Activated CD4-positive, alpha-beta T cell treated with anti-CD3 and anti-CD28 coated beads for 36 hours (primary cell): ENCODE data around the gene PPP6R3. TPM values are rescaled to one million over a fixed set of nuclear protein-coding genes. Genes with fewer than 3 reads are reported as not detected.

Experiments used
- ATAC-seq: fragments of 200-7000 bp; cut with Tn5 transposase; one replicate; pipeline ENCODE4 v1.10.0; 2021; ENCODE audit warnings: mild to moderate bottlenecking, moderate library complexity
- CTCF ChIA-PET: fragments of 350-600 bp; sonication (Branson Sonifier 250); formaldehyde crosslinking; loops from one replicate; lab custom pipeline; 2021; ENCODE audit warnings: antibody characterized with exemption; lab: Charles Lee
- POLR2A ChIA-PET: fragments of 350-600 bp; sonication (Branson Sonifier 250); formaldehyde crosslinking; loops from one replicate; lab custom pipeline; 2021; ENCODE audit warnings: antibody characterized with exemption, inconsistent platforms; lab: Charles Lee
- DNase-seq: peaks from one replicate; pipeline ENCODE4 v3.0.0-alpha.2; 2020
- H3K27ac Mint-ChIP-seq: one replicate; pipeline ENCODE4 v1.8.0; 2021; ENCODE audit warnings: mixed read lengths
- H3K27me3 Mint-ChIP-seq: one replicate; pipeline ENCODE4 v1.8.0; 2021; ENCODE audit warnings: mixed read lengths
- H3K36me3 Mint-ChIP-seq: one replicate; pipeline ENCODE4 v1.8.0; 2021; ENCODE audit warnings: low read depth, mixed read lengths
- H3K4me1 Mint-ChIP-seq: one replicate; pipeline ENCODE4 v1.8.0; 2021; ENCODE audit warnings: mixed read lengths
- H3K4me3 Mint-ChIP-seq: one replicate; pipeline ENCODE4 v1.8.0; 2021; ENCODE audit warnings: mild to moderate bottlenecking, moderate library complexity, mixed read lengths
- H3K9me3 Mint-ChIP-seq: one replicate; pipeline ENCODE4 v1.8.0; 2021; ENCODE audit warnings: low read depth, mixed read lengths
- intact Hi-C, 2 experiments: fragments of 100-400 bp; cut with DNase I in 1 of 2; cut with micrococcal nuclease in 1 of 2; formaldehyde crosslinking; loops; one replicate each; pipeline versions ENCODE4 v1.14.2 to v1.15.1; 2022 to 2024; cut with DNase I, micrococcal nuclease
- total RNA-seq, 2 experiments: library from RNA; stranded (reverse); gene quantifications; one replicate each; pipeline ENCODE4 v1.2.3, GENCODE V29; 2021

Gene PPP6R3
- total RNA-seq, 2 experiments from 2014 or later, result 110 to 126 TPM

DNA sequence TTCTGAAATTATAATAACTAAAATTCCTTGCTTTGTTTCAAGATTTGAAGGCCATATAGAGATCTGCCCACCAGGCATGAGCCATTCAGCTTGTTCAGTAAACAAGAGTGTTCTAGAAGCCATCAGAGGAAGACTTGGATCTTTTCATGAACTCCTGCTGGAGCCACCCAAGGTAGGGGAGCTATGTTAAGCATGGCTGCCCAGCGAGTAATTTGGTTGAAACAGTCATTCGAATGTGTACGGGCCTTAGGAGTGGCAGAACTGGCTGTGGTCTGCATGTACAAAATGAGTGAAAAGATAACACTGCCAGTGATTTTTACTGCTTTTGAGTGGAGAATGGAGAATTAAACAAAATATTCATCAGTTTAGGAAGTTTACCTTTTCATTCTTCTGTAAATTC, 103.7 kb downstream of the PPP6R3 start:
- Mint-ChIP-seq H3K4me3 (no peak overlapping the region), H3K9me3 (no peaks in the 10 kb centered on the region), H3K27ac (no peak overlapping the region), H3K36me3 (peaks cover 46% of the 10 kb centered on the region), H3K27me3 (no peaks in the 10 kb centered on the region), H3K4me1 (peaks cover 31% of the 10 kb centered on the region)
- ChIA-PET POLR2A (no interaction called here), CTCF (interaction anchor here (0.6 to 2.4 kb wide), 3 partner anchors 20 to 1606 kb away, joined by 3 to 8 read pairs (median 3); no protein-coding TSS in a partner anchor)
- ATAC-seq (no peak), DNase-seq (no peak)
- intact Hi-C loops, result no loop called here

DNA sequence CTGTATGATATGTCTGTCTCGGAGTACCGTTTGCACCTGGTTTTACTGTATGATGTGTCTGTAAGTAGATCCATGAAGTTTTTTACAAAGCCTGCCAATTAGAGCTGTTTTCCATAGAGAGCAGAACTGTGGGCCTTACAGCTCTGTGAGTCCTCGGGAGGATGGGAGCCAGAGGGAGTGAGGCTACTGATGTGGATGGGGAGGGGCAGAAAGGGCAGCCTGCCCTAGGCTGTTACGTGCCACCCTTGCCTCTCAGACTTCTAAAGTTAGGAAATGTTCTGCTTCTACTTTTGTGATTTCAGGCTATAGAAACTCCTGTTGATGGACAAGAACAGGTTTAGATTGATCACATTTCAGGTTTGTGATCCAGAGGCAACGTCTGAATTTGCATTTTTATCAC, 105.2 kb downstream of the PPP6R3 start:
- H3K36me3 Mint-ChIP-seq, result peaks cover 55% of the 10 kb centered on the region
- peaks cover 37% of the 10 kb centered on the region for H3K4me1 Mint-ChIP-seq
- ChIA-PET POLR2A (no interaction called here), CTCF (interaction anchor here (1.2 kb wide), 1 partner anchor 18 kb away, joined by 3 read pairs; no protein-coding TSS in a partner anchor)
- intact Hi-C loops, result no loop called here
- H3K27me3 Mint-ChIP-seq, result no peaks in the 10 kb centered on the region
- no peak for ATAC-seq
- no peak overlapping the region for H3K4me3 Mint-ChIP-seq
- peak overlapping the region; percentile 57 for H3K27ac Mint-ChIP-seq
- H3K9me3 Mint-ChIP-seq, result no peaks in the 10 kb centered on the region
- no peak for DNase-seq

DNA sequence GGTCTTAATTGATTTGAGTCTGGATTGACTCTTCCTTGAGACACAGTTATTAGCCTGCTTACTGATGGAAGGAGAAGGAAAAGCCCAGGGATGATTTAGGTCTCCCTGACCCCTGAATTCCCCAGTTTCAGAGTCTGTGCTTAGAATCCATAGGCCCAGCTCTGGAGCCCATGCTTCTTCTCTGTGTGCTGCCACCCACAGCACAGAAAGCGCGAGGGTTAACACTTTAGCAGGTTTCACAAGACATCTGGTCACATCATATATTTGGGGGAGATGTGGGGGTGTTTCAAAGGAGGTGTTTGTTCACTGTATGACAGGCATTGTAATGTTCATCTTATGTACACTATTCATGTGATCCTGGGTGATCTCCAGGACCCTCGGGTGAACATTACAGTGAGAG, 107.0 kb downstream of the PPP6R3 start:
- Mint-ChIP-seq H3K9me3 (no peaks in the 10 kb centered on the region), H3K27me3 (no peaks in the 10 kb centered on the region), H3K27ac (no peak overlapping the region), H3K4me1 (peaks cover 33% of the 10 kb centered on the region), H3K4me3 (no peak overlapping the region), H3K36me3 (peaks cover 56% of the 10 kb centered on the region)
- intact Hi-C loops, result no loop called here
- POLR2A ChIA-PET, result no interaction called here
- ATAC-seq (no peak), DNase-seq (no peak)
- CTCF ChIA-PET, result no interaction called here

DNA sequence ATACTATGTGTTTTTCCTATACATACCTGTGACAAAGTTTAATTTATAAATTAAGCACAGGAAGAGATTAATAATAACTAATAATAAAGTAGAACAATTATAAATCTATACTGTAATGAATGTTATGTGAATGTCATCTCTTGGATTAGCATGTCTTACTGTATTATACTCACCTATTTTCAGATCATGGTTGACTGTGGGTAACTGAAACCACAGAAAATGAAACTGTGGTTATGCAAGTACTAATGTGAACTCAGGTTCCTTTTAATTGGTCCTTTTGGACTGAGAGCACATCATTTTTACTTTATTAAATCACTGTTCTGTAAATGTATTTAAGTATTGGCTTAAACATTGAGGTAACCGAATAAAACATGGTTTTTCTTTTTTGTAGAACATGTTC, 108.8 kb downstream of the PPP6R3 start:
- H3K27me3 Mint-ChIP-seq, result no peaks in the 10 kb centered on the region

DNA sequence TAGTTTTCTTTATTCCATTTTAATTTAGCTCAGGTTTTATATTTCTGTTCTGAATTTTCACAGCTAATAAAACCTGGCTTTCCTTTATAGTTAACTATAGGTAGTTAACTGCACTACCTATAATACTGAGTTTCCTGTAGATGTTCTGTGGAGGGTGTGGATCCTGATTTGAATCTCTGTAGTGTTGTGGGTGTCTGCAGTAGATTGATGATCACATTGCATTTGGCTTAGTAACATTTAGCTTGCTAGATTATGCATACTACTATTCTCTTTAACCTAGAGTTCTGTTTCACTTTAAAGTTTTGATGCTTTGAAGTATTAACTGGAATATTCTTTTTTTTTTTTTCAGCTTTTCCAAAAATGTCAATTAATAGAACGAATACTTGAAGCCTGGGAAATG, 110.1 kb downstream of the PPP6R3 start:
- H3K4me3 Mint-ChIP-seq, result no peak overlapping the region
- ChIA-PET CTCF (interaction anchor here (1.2 to 2.4 kb wide), 2 partner anchors 8 to 13 kb away, joined by 3 to 17 read pairs; no protein-coding TSS in a partner anchor), POLR2A (no interaction called here)
- H3K9me3 Mint-ChIP-seq, result no peaks in the 10 kb centered on the region
- no peak for DNase-seq
- intact Hi-C loops, result no loop called here
- ATAC-seq, result no peak
- H3K4me1 Mint-ChIP-seq, result peaks cover 35% of the 10 kb centered on the region
- peaks cover 52% of the 10 kb centered on the region for H3K36me3 Mint-ChIP-seq
- no peak overlapping the region for H3K27ac Mint-ChIP-seq
- H3K27me3 Mint-ChIP-seq, result no peaks in the 10 kb centered on the region

More for the DNA sequence above, 108.8 kb downstream of the PPP6R3 start:
- Mint-ChIP-seq H3K4me1 (peaks cover 29% of the 10 kb centered on the region), H3K4me3 (no peak overlapping the region), H3K9me3 (no peaks in the 10 kb centered on the region), H3K27ac (no peak overlapping the region), H3K36me3 (peaks cover 60% of the 10 kb centered on the region)
- CTCF ChIA-PET, result interaction anchor here (0.6 kb wide), 1 partner anchor 90 kb away, joined by 3 read pairs; no protein-coding TSS in a partner anchor
- intact Hi-C loops, result no loop called here
- DNase-seq (no peak), ATAC-seq (no peak)
- POLR2A ChIA-PET, result no interaction called here

DNA sequence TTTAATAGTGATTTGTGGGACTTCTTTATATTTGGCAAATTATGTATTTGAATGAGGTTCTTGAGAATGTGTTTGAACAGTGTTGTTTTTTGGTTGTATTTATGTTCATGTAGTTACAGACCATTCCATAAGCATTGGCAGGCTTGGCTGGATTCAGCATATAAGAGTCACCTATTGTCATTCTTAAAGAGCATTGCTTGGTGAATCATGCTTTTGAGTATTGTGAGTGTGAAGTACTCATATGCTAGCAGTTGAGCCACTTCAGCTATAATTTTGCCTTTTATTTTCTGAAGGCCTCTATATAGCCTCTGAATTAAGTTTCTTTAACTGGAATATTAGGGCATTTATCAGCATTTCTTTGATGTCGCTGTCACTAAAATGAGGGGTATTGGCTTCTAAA, 113.8 kb downstream of the PPP6R3 start:
- Mint-ChIP-seq H3K36me3 (peaks cover 53% of the 10 kb centered on the region), H3K27me3 (no peaks in the 10 kb centered on the region), H3K9me3 (no peaks in the 10 kb centered on the region), H3K4me3 (no peak overlapping the region), H3K4me1 (peaks cover 19% of the 10 kb centered on the region), H3K27ac (no peak overlapping the region)
- no peak for DNase-seq
- ChIA-PET POLR2A (no interaction called here), CTCF (interaction anchor here (0.8 to 3.4 kb wide), 2 partner anchors 10 to 75 kb away, joined by 3 to 16 read pairs; no protein-coding TSS in a partner anchor)
- intact Hi-C loops, result no loop called here
- no peak for ATAC-seq

DNA sequence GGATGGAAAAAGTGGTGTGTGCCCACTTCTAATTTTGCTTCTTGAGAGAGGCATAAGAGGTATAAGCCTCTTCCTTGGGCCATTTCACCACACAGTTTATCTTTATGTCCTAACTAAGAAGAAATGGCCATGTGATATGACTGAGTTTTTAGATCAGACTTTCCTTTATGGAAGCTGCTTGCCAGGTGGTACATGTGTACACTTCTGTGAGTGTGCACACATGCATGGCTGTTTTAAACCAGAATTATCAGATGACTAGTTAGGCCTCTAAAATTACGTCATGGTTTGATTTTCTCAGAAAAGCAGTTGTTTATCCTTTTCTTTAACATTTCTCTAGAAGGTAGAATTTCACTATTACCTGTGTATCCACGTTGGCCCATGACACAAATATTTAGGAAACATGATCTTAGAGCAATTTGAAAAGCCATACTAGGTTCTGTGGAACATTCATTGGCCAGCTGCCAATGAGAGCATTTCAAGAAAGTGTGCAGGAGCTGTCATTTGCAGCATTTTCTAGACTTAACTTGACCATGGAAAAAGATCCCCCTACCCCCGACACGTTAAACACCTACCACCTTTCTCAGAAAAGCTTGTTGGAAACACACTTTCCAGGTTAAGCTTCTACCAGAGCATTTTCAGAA, 114.6 kb downstream of the PPP6R3 start:
- Mint-ChIP-seq H3K4me3 (no peak overlapping the region), H3K27me3 (no peaks in the 10 kb centered on the region), H3K27ac (no peak overlapping the region), H3K4me1 (peaks cover 13% of the 10 kb centered on the region), H3K9me3 (no peaks in the 10 kb centered on the region), H3K36me3 (peaks cover 52% of the 10 kb centered on the region)
- ChIA-PET POLR2A (no interaction called here), CTCF (interaction anchor here (0.8 to 3.4 kb wide), 3 partner anchors 10 to 76 kb away, joined by 3 to 16 read pairs (median 4); no protein-coding TSS in a partner anchor)
- intact Hi-C loops, result no loop called here
- DNase-seq, result no peak
- ATAC-seq, result peak; percentile 49

DNA sequence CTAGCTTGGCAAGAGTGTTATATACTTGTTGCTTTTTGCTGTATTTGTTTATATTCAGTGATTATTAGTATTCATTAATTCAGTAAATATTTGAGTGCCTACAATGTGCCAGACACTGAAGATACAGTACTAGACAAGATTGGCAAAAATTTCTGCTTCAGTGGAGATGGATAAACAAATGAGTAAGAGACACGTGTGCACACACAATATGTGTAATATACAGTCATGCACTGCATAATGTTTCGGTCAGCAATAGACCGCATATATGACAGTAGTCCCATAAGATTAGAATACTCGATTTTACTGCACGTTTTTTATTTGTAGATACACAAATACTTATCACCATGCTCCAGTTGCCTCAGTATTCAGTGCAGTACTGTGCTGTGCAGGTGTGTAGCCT, 118.9 kb downstream of the PPP6R3 start:
- CTCF ChIA-PET, result interaction anchor here (0.8 kb wide), 1 partner anchor 9 kb away, joined by 3 read pairs; no protein-coding TSS in a partner anchor
- peaks cover 50% of the 10 kb centered on the region for H3K36me3 Mint-ChIP-seq
- peaks cover 14% of the 10 kb centered on the region for H3K4me1 Mint-ChIP-seq
- POLR2A ChIA-PET, result no interaction called here
- ATAC-seq (no peak), DNase-seq (no peak)
- H3K27me3 Mint-ChIP-seq, result no peaks in the 10 kb centered on the region
- H3K27ac Mint-ChIP-seq, result no peak overlapping the region
- H3K9me3 Mint-ChIP-seq, result no peaks in the 10 kb centered on the region
- intact Hi-C loops, result no loop called here
- no peak overlapping the region for H3K4me3 Mint-ChIP-seq

DNA sequence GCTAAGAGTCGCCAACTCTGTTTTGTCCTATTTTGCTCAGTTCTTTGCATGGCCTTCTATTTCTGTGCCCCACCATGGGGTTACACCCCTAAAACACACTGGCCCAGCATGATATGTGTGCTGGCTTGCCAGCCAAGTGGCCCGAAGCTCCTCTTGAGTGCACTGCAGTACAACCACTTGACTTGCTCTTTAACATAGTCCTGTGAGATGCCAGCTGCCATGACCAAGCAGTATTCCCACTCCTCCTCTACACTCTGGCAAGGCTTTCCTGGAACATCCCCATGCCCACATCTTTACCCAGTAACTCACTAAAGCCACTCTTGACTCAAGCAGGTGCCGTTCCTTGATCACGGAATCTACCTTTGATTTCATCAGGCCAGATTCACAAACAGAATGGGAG, 120.9 kb downstream of the PPP6R3 start:
- ChIA-PET POLR2A (no interaction called here), CTCF (no interaction called here)
- ATAC-seq, result no peak
- H3K27me3 Mint-ChIP-seq, result no peaks in the 10 kb centered on the region
- intact Hi-C loops, result no loop called here
- H3K9me3 Mint-ChIP-seq, result no peaks in the 10 kb centered on the region
- peaks cover 16% of the 10 kb centered on the region for H3K4me1 Mint-ChIP-seq
- H3K4me3 Mint-ChIP-seq, result no peak overlapping the region
- H3K27ac Mint-ChIP-seq, result peak overlapping the region; percentile 1
- H3K36me3 Mint-ChIP-seq, result peaks cover 54% of the 10 kb centered on the region
- DNase-seq, result no peak

DNA sequence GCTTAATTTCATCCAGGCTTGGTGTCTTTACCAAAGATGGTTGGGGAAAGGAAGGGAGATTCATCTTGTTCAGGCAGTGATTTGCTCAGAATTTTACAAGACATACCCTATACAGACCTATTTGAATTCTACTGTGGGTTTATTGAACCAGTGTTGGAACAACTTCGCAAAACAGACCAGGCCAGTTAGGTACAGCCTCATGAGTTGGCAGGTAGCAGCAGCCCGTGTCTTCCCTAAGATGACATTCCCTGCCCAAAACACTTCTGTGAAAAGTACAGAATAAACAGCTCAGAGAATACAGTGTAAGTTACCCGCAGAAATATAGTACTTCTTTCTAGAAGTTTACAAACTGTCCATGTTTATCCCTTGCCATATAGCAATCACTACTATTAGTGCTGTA, 121.3 kb downstream of the PPP6R3 start:
- CTCF ChIA-PET, result interaction anchor here (1.0 to 3.7 kb wide), 2 partner anchors 11 to 524 kb away, joined by 3 to 17 read pairs; no protein-coding TSS in a partner anchor
- POLR2A ChIA-PET, result no interaction called here
- intact Hi-C loops, result no loop called here
- Mint-ChIP-seq H3K36me3 (peaks cover 52% of the 10 kb centered on the region), H3K4me3 (no peak overlapping the region), H3K27me3 (no peaks in the 10 kb centered on the region), H3K9me3 (no peaks in the 10 kb centered on the region), H3K27ac (no peak overlapping the region), H3K4me1 (peaks cover 16% of the 10 kb centered on the region)
- ATAC-seq (no peak), DNase-seq (no peak)

DNA sequence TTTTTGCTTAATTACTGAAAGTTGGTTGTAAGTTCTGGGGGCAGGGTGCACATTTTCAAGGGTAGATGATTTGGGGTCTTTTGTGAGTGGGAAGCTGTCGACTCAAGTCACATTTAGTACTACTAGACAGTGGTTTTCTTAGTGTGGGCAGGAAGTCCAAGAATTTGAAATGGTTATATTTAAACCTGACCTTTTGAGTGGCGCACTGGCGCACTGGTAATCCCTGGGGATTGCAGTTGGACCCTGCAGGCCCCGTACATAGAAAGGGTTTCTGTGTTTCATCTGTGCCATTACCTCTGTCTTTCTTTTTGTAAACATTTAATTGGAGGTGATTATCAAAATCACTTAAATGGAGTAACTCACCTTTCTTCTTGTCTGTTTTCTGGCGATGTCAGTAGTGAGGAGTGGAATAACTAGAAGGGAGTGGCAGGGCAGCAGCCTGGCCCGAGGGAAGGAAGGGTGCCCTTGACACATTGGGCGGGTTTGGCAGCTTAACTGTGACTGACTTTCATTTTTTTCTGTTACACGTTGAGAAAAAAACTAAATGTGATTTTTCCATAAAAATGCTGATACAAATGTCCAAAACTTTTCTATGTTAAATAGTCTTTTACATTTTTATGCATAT, 122.0 kb downstream of the PPP6R3 start:
- Mint-ChIP-seq H3K27ac (peak overlapping the region; percentile 67), H3K4me1 (peaks cover 16% of the 10 kb centered on the region), H3K27me3 (no peaks in the 10 kb centered on the region), H3K4me3 (no peak overlapping the region), H3K36me3 (peaks cover 54% of the 10 kb centered on the region), H3K9me3 (no peaks in the 10 kb centered on the region)
- CTCF ChIA-PET, result interaction anchor here (1.0 to 3.7 kb wide), 3 partner anchors 11 to 523 kb away, joined by 3 to 17 read pairs (median 5); no protein-coding TSS in a partner anchor
- POLR2A ChIA-PET, result no interaction called here
- DNase-seq (no peak), ATAC-seq (no peak)
- intact Hi-C loops, result no loop called here
